Neuron (in vitro differentiated cells): ENCODE results near the gene CUL7.

Experiments used
- H2AFZ ChIP-seq: one replicate; pipeline ENCODE4 v1.6.1; 2013; ENCODE audit warnings: low read depth, mild to moderate bottlenecking, inconsistent platforms, low read length, moderate library complexity
- H3K27me3 ChIP-seq: one replicate; pipeline ENCODE4 v1.6.1; 2013; ENCODE audit warnings: low read length; ENCODE audit not compliant: insufficient read depth
- H3K36me3 ChIP-seq: one replicate; pipeline ENCODE4 v1.6.1; 2013; ENCODE audit warnings: low read length; ENCODE audit not compliant: insufficient read depth
- H3K4me1 ChIP-seq: one replicate; pipeline ENCODE4 v1.6.1; 2013; ENCODE audit warnings: low read length; ENCODE audit not compliant: insufficient read depth
- H3K4me3 ChIP-seq: 2 replicates; pipeline ENCODE4 v1.5.1; 2013; ENCODE audit warnings: mild to moderate bottlenecking, low read length, moderate library complexity
- H3K9me3 ChIP-seq: one replicate; pipeline ENCODE4 v1.6.1; 2013; ENCODE audit warnings: low read length

Gene CUL7

GRCh38 chr6:42988486-42989020 is 65.1 kb downstream of the CUL7 start:
- Histone ChIP-seq H3K9me3 (no peaks in the 10 kb centered on the region), H3K36me3 (peaks cover 41% of the 10 kb centered on the region), H3K4me1 (peaks cover 7% of the 10 kb centered on the region), H3K27me3 (no peaks in the 10 kb centered on the region), H3K4me3 (no peak overlapping the region), H2AFZ (no peak overlapping the region)
